ENCODE measurements around the gene PCDHA9.
"Not testable (repeated sequence)": the region's sequence is repeated elsewhere in the genome, so short reads cannot be mapped to it uniquely, and the experiment has no call there.

Gene PCDHA9, protein sequence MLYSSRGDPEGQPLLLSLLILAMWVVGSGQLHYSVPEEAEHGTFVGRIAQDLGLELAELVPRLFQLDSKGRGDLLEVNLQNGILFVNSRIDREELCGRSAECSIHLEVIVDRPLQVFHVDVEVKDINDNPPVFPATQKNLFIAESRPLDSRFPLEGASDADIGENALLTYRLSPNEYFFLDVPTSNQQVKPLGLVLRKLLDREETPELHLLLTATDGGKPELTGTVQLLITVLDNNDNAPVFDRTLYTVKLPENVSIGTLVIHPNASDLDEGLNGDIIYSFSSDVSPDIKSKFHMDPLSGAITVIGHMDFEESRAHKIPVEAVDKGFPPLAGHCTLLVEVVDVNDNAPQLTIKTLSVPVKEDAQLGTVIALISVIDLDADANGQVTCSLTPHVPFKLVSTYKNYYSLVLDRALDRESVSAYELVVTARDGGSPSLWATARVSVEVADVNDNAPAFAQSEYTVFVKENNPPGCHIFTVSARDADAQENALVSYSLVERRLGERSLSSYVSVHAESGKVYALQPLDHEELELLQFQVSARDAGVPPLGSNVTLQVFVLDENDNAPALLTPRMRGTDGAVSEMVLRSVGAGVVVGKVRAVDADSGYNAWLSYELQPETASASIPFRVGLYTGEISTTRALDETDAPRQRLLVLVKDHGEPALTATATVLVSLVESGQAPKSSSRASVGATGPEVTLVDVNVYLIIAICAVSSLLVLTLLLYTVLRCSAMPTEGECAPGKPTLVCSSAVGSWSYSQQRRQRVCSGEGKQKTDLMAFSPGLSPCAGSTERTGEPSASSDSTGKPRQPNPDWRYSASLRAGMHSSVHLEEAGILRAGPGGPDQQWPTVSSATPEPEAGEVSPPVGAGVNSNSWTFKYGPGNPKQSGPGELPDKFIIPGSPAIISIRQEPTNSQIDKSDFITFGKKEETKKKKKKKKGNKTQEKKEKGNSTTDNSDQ

DNA sequence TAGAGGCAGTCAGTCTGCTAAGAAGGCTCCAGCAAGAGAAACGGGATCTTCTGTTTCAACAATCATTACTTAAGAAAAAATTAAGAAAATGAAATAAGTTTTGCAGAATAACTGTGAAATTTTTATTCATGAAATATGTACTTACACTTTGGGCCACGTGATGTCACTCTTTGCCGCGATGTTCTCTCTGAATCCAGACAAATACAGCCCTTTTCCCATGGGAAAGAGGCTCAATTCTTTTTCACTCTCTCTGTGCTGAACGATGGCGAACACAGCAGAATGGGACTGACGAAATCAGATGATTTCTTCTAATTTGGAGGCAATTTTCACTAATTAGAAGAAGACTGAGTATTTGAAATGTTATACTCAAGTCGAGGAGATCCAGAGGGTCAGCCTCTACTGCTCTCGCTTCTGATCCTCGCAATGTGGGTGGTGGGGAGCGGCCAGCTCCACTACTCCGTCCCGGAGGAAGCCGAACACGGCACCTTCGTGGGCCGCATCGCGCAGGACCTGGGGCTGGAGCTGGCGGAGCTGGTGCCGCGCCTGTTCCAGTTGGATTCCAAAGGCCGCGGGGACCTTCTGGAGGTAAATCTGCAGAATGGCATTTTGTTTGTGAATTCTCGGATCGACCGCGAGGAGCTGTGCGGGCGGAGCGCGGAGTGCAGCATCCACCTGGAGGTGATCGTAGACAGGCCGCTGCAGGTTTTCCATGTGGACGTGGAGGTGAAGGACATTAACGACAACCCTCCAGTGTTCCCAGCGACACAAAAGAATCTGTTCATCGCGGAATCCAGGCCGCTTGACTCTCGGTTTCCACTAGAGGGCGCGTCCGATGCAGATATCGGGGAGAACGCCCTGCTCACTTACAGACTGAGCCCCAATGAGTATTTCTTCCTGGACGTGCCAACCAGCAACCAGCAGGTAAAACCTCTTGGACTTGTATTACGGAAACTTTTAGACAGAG is at the start of gene PCDHA9:
Gene PCDHA9, plus strand, starts transcription at position 244 of the 964 bp plus-strand sequence. Its CDS starts 114 bp downstream, at position 358.
- not testable (repeated sequence) for H3K36me3 Mint-ChIP-seq (ENCODE audit: low read depth); H3K27ac Mint-ChIP-seq; H3K4me1 Mint-ChIP-seq (ENCODE audit: low read depth); H3K9me3 Mint-ChIP-seq; H3K27me3 Mint-ChIP-seq; H3K4me3 Mint-ChIP-seq

DNA sequence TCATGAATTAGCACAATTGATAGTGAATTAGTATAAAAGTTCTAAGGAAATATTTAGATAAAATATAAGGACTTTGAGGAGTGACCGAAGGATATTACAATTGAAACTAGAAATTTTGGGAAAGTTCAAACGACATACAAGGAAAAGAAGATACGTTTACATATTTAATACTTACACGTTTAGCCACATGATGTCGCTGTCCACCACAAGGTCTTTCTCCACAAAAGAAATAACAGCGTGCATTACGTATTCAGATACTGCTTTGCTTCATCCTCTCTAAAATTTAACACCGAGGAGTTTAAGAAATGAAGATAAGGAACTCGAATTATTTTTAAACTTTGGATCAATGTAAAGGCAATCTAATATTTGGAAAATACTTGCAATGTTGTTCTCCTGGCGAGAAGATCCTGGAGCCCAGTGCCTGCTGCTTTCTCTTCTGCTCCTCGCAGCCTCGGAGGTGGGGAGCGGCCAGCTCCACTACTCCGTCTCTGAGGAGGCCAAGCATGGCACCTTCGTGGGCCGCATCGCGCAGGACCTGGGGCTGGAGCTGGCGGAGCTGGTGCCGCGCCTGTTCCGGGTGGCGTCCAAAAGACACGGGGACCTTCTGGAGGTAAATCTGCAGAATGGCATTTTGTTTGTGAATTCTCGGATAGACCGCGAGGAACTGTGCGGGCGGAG is 47.2 kb upstream of the PCDHA9 start, which contains the start of gene PCDHA3:
Gene PCDHA3, plus strand, starts transcription at position 242 of the 678 bp plus-strand sequence.
- Mint-ChIP-seq H3K36me3 (ENCODE audit: low read depth) (peaks cover 16% of the 10 kb centered on the region), H3K4me3 (no peak within 1 kb of the TSS), H3K27ac (no peak within 1 kb of the TSS), H3K9me3 (peaks cover 32% of the 10 kb centered on the region), H3K4me1 (ENCODE audit: low read depth) (no peaks in the 10 kb centered on the region), H3K27me3 (peaks cover 47% of the 10 kb centered on the region)

DNA sequence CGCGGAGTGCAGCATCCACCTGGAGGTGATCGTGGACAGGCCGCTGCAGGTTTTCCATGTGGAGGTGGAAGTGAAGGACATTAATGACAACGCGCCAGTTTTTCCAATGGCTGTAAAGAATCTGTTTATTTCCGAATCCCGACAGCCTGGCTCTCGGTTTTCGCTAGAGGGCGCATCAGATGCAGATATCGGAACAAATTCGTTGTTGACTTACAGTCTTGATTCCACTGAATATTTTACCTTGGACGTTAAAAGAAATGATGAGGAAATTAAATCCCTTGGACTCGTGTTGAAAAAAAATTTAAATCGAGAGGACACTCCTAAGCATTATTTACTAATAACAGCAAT is 46.7 kb upstream of the PCDHA9 start:
- H3K27ac Mint-ChIP-seq = no peak overlapping the region
- peaks cover 32% of the 10 kb centered on the region for H3K9me3 Mint-ChIP-seq
- no peaks in the 10 kb centered on the region for H3K4me1 Mint-ChIP-seq (ENCODE audit: low read depth)
- H3K4me3 Mint-ChIP-seq = no peak overlapping the region
- H3K27me3 Mint-ChIP-seq = peaks cover 52% of the 10 kb centered on the region
- H3K36me3 Mint-ChIP-seq (ENCODE audit: low read depth) = peaks cover 16% of the 10 kb centered on the region

DNA sequence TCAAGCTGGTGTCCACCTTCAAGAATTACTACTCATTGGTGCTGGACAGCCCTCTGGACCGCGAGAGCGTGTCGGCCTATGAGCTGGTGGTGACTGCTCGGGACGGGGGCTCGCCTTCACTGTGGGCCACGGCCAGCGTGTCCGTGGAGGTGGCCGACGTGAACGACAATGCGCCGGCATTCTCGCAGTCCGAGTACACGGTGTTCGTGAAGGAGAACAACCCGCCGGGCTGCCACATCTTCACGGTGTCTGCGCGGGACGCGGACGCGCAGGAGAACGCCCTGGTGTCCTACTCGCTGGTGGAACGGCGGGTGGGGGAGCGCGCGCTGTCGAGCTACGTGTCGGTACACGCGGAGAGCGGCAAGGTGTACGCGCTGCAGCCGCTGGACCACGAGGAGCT is 45.8 kb upstream of the PCDHA9 start:
- H3K27ac Mint-ChIP-seq; H3K4me3 Mint-ChIP-seq; H3K4me1 Mint-ChIP-seq (ENCODE audit: low read depth): not testable (repeated sequence)
- peaks cover 58% of the 10 kb centered on the region for H3K27me3 Mint-ChIP-seq
- peaks cover 20% of the 10 kb centered on the region for H3K36me3 Mint-ChIP-seq (ENCODE audit: low read depth)
- peaks cover 36% of the 10 kb centered on the region for H3K9me3 Mint-ChIP-seq

DNA sequence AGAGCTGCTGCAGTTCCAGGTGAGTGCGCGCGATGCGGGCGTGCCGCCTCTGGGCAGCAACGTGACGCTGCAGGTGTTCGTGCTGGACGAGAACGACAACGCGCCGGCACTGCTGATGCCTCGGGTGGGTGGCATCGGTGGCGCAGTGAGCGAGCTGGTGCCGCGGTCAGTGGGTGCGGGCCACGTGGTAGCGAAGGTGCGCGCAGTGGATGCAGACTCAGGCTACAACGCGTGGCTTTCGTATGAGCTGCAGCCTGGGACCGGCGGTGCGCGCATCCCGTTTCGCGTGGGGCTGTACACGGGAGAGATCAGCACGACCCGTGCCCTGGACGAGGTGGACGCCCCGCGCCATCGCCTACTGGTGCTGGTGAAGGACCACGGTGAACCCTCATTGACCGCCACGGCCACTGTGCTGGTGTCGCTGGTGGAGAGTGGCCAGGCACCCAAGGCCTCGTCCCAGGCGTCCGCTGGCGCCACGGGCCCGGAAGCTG is 45.4 kb upstream of the PCDHA9 start:
- no peak overlapping the region for H3K27ac Mint-ChIP-seq
- peaks cover 62% of the 10 kb centered on the region for H3K27me3 Mint-ChIP-seq
- peaks cover 20% of the 10 kb centered on the region for H3K36me3 Mint-ChIP-seq (ENCODE audit: low read depth)
- H3K9me3 Mint-ChIP-seq = peaks cover 40% of the 10 kb centered on the region
- no peak overlapping the region for H3K4me3 Mint-ChIP-seq
- H3K4me1 Mint-ChIP-seq (ENCODE audit: low read depth) = no peaks in the 10 kb centered on the region

DNA sequence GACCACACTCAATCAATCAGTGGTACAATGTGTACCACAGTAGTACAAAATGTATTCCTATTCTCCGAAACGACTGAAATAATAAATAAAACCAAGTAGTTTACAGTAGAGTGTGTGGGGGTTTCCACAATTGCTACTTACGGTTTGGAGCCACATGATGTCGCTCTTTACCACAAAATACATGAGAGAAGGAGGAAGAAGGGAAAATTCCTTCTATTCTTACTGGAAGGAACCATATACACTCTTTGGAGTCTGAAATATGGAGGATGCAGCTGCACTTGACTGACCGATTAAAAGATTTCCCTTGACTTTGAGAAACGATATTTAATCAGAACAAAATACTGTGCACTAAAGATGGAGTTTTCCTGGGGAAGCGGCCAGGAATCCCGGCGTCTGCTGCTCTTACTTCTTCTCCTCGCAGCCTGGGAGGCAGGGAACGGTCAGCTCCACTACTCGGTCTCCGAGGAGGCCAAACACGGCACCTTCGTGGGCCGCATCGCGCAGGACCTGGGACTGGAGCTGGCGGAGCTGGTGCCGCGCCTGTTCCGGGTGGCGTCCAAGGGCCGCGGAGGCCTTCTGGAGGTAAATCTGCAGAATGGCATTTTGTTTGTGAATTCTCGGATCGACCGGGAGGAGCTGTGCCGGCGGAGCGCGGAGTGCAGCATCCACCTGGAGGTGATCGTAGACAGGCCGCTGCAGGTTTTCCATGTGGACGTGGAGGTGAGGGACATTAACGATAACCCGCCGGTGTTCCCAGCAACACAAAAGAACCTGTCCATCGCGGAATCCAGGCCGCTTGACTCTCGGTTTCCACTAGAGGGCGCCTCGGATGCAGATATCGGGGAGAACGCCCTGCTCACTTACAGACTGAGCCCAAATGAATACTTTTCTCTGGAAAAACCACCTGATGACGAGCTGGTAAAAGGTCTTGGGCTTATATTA is 41.1 kb upstream of the PCDHA9 start, which contains the start of gene PCDHA4:
Gene PCDHA4, plus strand, starts transcription at position 235 of the 942 bp plus-strand sequence.
- H3K9me3 Mint-ChIP-seq = peaks cover 28% of the 10 kb centered on the region
- peaks cover 5% of the 10 kb centered on the region for H3K36me3 Mint-ChIP-seq (ENCODE audit: low read depth)
- H3K27ac Mint-ChIP-seq = no peak within 1 kb of the TSS
- H3K4me3 Mint-ChIP-seq = no peak within 1 kb of the TSS
- peaks cover 37% of the 10 kb centered on the region for H3K27me3 Mint-ChIP-seq
- no peaks in the 10 kb centered on the region for H3K4me1 Mint-ChIP-seq (ENCODE audit: low read depth)

DNA sequence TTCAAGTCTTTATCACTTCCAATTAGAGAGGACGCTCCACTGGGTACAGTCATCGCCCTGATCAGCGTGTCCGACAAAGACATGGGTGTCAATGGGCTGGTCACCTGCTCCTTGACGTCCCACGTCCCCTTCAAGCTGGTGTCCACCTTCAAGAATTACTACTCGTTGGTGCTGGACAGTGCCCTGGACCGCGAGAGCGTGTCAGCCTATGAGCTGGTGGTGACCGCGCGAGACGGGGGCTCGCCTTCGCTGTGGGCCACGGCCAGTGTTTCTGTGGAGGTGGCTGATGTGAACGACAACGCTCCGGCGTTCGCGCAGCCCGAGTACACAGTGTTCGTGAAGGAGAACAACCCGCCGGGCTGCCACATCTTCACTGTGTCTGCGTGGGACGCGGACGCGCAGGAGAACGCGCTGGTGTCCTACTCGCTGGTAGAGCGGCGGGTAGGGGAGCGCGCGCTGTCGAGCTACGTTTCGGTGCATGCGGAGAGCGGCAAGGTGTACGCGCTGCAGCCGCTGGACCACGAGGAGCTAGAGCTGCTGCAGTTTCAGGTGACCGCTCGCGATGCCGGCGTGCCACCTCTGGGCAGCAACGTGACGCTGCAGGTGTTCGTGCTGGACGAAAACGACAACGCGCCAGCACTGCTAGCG is 39.8 kb upstream of the PCDHA9 start:
- not testable (repeated sequence) for H3K4me1 Mint-ChIP-seq (ENCODE audit: low read depth); H3K36me3 Mint-ChIP-seq (ENCODE audit: low read depth); H3K4me3 Mint-ChIP-seq; H3K27ac Mint-ChIP-seq
- peaks cover 32% of the 10 kb centered on the region for H3K9me3 Mint-ChIP-seq
- H3K27me3 Mint-ChIP-seq = peaks cover 36% of the 10 kb centered on the region

DNA sequence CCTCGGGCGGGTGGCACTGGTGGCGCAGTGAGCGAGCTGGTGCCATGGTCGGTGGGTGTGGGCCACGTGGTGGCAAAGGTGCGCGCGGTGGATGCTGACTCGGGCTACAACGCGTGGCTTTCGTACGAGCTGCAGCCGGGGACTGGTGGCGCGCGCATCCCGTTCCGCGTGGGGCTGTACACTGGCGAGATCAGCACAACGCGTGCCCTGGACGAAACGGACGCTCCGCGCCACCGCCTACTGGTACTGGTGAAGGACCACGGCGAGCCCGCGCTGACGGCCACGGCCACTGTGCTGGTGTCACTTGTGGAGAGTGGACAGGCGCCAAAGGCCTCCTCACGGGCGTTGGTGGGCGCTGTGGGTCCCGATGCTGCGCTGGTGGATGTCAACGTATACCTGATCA is 39.3 kb upstream of the PCDHA9 start:
- Mint-ChIP-seq H3K27me3 (peaks cover 31% of the 10 kb centered on the region), H3K36me3 (ENCODE audit: low read depth) (peaks cover 4% of the 10 kb centered on the region), H3K27ac (no peak overlapping the region), H3K9me3 (peaks cover 30% of the 10 kb centered on the region), H3K4me3 (no peak overlapping the region), H3K4me1 (ENCODE audit: low read depth) (no peaks in the 10 kb centered on the region)

DNA sequence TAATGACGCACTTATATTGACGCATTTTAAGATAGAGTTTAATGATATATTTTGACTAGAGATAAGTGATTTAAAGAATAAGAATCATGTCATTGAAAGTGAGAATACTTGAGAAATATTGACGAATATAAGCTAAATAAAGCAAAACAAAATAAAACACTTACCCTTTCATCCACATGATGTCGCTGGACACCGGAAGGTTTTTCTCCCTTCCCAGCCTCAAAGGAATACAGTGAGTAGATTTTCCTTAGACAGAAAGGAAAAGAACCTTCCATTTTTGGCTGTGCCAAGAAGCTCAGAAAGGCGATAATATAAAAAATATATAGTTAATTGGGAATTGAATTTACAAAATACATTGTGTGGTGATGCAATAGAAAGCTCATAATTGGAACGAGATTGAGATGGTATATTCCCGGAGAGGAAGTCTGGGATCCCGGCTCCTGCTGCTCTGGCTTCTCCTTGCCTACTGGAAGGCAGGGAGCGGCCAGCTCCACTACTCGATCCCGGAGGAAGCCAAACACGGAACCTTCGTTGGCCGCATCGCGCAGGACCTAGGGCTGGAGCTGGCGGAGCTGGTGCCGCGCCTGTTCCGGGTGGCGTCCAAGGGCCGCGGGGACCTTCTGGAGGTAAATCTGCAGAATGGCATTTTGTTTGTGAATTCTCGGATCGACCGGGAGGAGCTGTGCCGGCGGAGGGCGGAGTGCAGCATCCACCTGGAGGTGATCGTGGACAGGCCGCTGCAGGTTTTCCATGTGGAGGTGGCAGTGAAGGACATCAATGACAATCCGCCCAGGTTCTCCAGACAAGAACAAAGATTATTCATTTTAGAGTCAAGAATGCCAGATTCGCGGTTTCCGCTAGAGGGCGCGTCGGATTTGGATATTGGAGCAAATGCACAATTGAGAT is 26.6 kb upstream of the PCDHA9 start, which contains the start of gene PCDHA5:
Gene PCDHA5, plus strand, starts transcription at position 239 of the 906 bp plus-strand sequence.
- H3K4me1 Mint-ChIP-seq (ENCODE audit: low read depth) = no peaks in the 10 kb centered on the region
- peaks cover 8% of the 10 kb centered on the region for H3K9me3 Mint-ChIP-seq
- H3K27me3 Mint-ChIP-seq = peaks cover 12% of the 10 kb centered on the region
- H3K4me3 Mint-ChIP-seq = no peak within 1 kb of the TSS
- no peak within 1 kb of the TSS for H3K27ac Mint-ChIP-seq
- peaks cover 4% of the 10 kb centered on the region for H3K36me3 Mint-ChIP-seq (ENCODE audit: low read depth)

DNA sequence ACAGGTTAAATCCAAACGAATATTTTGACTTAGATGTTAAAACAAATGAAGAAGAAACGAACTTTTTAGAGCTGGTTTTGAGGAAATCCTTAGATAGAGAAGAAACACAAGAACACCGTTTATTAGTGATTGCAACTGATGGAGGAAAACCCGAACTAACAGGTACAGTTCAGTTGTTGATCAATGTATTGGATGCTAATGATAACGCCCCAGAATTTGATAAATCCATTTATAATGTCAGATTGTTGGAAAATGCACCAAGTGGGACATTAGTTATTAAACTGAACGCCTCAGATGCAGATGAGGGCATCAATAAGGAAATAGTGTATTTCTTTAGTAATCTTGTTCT is 25.9 kb upstream of the PCDHA9 start:
- no peak overlapping the region for H3K27ac Mint-ChIP-seq
- H3K36me3 Mint-ChIP-seq (ENCODE audit: low read depth) = peaks cover 4% of the 10 kb centered on the region
- H3K27me3 Mint-ChIP-seq = peaks cover 18% of the 10 kb centered on the region
- H3K9me3 Mint-ChIP-seq = peaks cover 14% of the 10 kb centered on the region
- H3K4me3 Mint-ChIP-seq = no peak overlapping the region
- H3K4me1 Mint-ChIP-seq (ENCODE audit: low read depth) = no peaks in the 10 kb centered on the region

DNA sequence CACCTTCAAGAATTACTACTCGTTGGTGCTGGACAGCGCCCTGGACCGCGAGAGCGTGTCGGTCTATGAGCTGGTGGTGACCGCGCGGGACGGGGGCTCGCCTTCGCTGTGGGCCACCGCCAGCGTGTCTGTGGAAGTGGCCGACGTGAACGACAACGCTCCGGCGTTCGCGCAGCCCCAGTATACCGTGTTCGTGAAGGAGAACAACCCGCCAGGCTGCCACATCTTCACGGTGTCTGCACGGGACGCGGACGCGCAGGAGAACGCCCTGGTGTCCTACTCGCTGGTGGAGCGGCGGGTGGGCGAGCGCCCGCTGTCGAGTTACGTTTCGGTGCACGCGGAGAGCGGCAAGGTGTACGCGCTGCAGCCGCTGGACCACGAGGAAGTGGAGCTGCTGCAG is 25.2 kb upstream of the PCDHA9 start:
- not testable (repeated sequence) for H3K27ac Mint-ChIP-seq; H3K4me3 Mint-ChIP-seq; H3K36me3 Mint-ChIP-seq (ENCODE audit: low read depth)

DNA sequence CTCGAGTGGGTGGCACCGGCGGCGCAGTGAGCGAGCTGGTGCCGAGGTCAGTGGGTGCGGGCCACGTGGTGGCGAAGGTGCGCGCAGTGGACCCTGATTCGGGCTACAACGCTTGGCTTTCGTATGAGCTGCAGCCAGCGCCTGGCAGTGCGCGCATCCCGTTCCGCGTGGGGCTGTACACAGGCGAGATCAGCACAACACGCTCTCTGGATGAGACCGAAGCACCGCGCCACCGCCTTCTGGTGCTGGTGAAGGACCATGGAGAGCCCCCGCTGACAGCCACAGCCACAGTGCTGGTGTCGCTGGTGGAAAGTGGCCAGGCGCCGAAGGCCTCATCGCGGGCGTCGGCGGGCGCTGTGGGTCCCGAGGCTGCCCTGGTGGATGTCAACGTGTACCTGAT is 24.7 kb upstream of the PCDHA9 start:
- H3K4me3 Mint-ChIP-seq = no peak overlapping the region
- H3K9me3 Mint-ChIP-seq = peaks cover 20% of the 10 kb centered on the region
- peaks cover 6% of the 10 kb centered on the region for H3K36me3 Mint-ChIP-seq (ENCODE audit: low read depth)
- no peaks in the 10 kb centered on the region for H3K4me1 Mint-ChIP-seq (ENCODE audit: low read depth)
- H3K27ac Mint-ChIP-seq = no peak overlapping the region
- peaks cover 30% of the 10 kb centered on the region for H3K27me3 Mint-ChIP-seq

More for the DNA sequence above, 25.2 kb upstream of the PCDHA9 start:
- Mint-ChIP-seq H3K27me3 (peaks cover 25% of the 10 kb centered on the region), H3K9me3 (peaks cover 18% of the 10 kb centered on the region)
- H3K4me1 Mint-ChIP-seq (ENCODE audit: low read depth) = not testable (repeated sequence)

All from stimulated activated naive CD8-positive, alpha-beta T cell treated with anti-CD3 and anti-CD28 coated beads, Interleukin-15, Interleukin-2, amounts not matched to agents 100 ng/mL and 50 ng/mL, for 24 hours (primary cell).